ENCODE data around the gene IPO11. TPM values are rescaled to one million over a fixed set of nuclear protein-coding genes. Genes with fewer than 3 reads are reported as not detected.

Gene IPO11
- total RNA-seq, 1 donor from 2014 or later = 18.3 TPM

DNA sequence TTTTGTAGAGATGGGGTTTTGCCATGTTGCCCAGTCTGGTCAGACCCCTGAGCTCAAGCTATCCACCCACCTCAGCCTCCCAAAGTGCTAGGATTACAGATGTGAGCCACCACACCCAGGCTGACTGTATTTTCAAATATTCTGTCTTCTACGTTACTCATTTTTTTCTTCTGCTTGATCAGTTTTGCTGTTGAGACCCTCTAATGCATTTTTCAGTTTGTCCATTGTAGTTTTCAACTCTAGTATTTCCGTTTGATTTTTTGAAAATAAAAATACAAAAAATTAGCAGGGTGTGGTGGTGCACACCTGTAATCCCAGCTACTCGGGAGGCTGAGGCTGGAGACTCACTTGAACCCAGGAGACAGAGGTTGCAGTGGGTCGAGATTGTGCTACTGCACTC, 155.6 kb downstream of the IPO11 start:
- H3K36me3 ChIP-seq (ENCODE audit: control insufficient read depth, insufficient read depth, low read length) = no peaks in the 10 kb centered on the region
- no peak for TF ChIP-seq CTCF (IDR thresholded peaks at IDR 0.05; ENCODE audit: insufficient read depth, low read length, poor library complexity, severe bottlenecking)

GRCh38 chr5:62568800-62569432, 156.4 kb downstream of the IPO11 start:
- no peaks in the 10 kb centered on the region for H3K36me3 ChIP-seq (ENCODE audit: control insufficient read depth, insufficient read depth, low read length)
- TF ChIP-seq CTCF (IDR thresholded peaks at IDR 0.05; ENCODE audit: insufficient read depth, low read length, poor library complexity, severe bottlenecking) = no peak
- no peak for DNase-seq (ENCODE audit: low read depth)
- H3K4me3 ChIP-seq (ENCODE audit: low read depth, low read length) = no peak overlapping the region
- H3K27me3 ChIP-seq (ENCODE audit: control insufficient read depth, insufficient read depth, low read length) = no peaks in the 10 kb centered on the region

More for the DNA sequence above, 155.6 kb downstream of the IPO11 start:
- no peaks in the 10 kb centered on the region for H3K27me3 ChIP-seq (ENCODE audit: control insufficient read depth, insufficient read depth, low read length)
- DNase-seq (ENCODE audit: low read depth) = no peak
- no peak overlapping the region for H3K4me3 ChIP-seq (ENCODE audit: low read depth, low read length)

GRCh38 chr5:62569470-62569869, 156.9 kb downstream of the IPO11 start:
- no peak for TF ChIP-seq CTCF (IDR thresholded peaks at IDR 0.05; ENCODE audit: insufficient read depth, low read length, poor library complexity, severe bottlenecking)
- Histone ChIP-seq H3K36me3 (ENCODE audit: control insufficient read depth, insufficient read depth, low read length) (no peaks in the 10 kb centered on the region), H3K4me3 (ENCODE audit: low read depth, low read length) (no peak overlapping the region), H3K27me3 (ENCODE audit: control insufficient read depth, insufficient read depth, low read length) (no peaks in the 10 kb centered on the region)
- DNase-seq (ENCODE audit: low read depth) = no peak

- TF ChIP-seq CTCF (IDR thresholded peaks at IDR 0.05; ENCODE audit: insufficient read depth, low read length, poor library complexity, severe bottlenecking) = no peak
- Histone ChIP-seq H3K27me3 (ENCODE audit: control insufficient read depth, insufficient read depth, low read length) (no peaks in the 10 kb centered on the region), H3K36me3 (ENCODE audit: control insufficient read depth, insufficient read depth, low read length) (no peaks in the 10 kb centered on the region), H3K4me3 (ENCODE audit: low read depth, low read length) (no peak overlapping the region)
- DNase-seq (ENCODE audit: low read depth) = no peak
Measured at GRCh38 chr5:62572918-62573514, 160.5 kb downstream of the IPO11 start.

GRCh38 chr5:62574599-62574998, 162.0 kb downstream of the IPO11 start:
- no peaks in the 10 kb centered on the region for H3K36me3 ChIP-seq (ENCODE audit: control insufficient read depth, insufficient read depth, low read length)
- DNase-seq (ENCODE audit: low read depth) = no peak
- H3K27me3 ChIP-seq (ENCODE audit: control insufficient read depth, insufficient read depth, low read length) = no peaks in the 10 kb centered on the region
- no peak overlapping the region for H3K4me3 ChIP-seq (ENCODE audit: low read depth, low read length)
- no peak for TF ChIP-seq CTCF (IDR thresholded peaks at IDR 0.05; ENCODE audit: insufficient read depth, low read length, poor library complexity, severe bottlenecking)

- TF ChIP-seq CTCF (IDR thresholded peaks at IDR 0.05; ENCODE audit: insufficient read depth, low read length, poor library complexity, severe bottlenecking) = no peak
- no peak overlapping the region for H3K4me3 ChIP-seq (ENCODE audit: low read depth, low read length)
- DNase-seq (ENCODE audit: low read depth) = no peak
- no peaks in the 10 kb centered on the region for H3K36me3 ChIP-seq (ENCODE audit: control insufficient read depth, insufficient read depth, low read length)
- no peaks in the 10 kb centered on the region for H3K27me3 ChIP-seq (ENCODE audit: control insufficient read depth, insufficient read depth, low read length)
Measured at GRCh38 chr5:62575066-62575465, 162.5 kb downstream of the IPO11 start.
